ENCODE measurements around the gene COL2A1. TPM values are rescaled to one million over a fixed set of nuclear protein-coding genes. Genes with fewer than 3 reads are reported as not detected.

COL2A1 gene
- total RNA-seq, 2 donors from 2014 or later: 12.4 to 21.0 TPM

- no peak for DNase-seq
- Mint-ChIP-seq H3K9me3 (no peaks in the 10 kb centered on the region), H3K4me1 (no peaks in the 10 kb centered on the region), H3K36me3 (ENCODE audit: low read depth) (no peaks in the 10 kb centered on the region), H3K27me3 (ENCODE audit: insufficient read depth) (peaks cover 77% of the 10 kb centered on the region), H3K4me3 (no peak overlapping the region), H3K27ac (no peak overlapping the region)
- Histone ChIP-seq H3K4me1 (ENCODE audit: control insufficient read depth, insufficient read depth, low read length) (no peaks in the 10 kb centered on the region), H3K27me3 (ENCODE audit: control insufficient read depth, insufficient read depth, low read length, poor library complexity, severe bottlenecking) (no peaks in the 10 kb centered on the region), H3K27ac (ENCODE audit: low read depth, low read length) (no peak overlapping the region), H3K9me3 (ENCODE audit: control insufficient read depth, low read length) (no peaks in the 10 kb centered on the region), H3K36me3 (ENCODE audit: control insufficient read depth, insufficient read depth, low read length) (no peaks in the 10 kb centered on the region), H3K4me3 (ENCODE audit: low read length) (no peak overlapping the region), H3K9ac (ENCODE audit: extremely low read depth, low read length, poor library complexity, severe bottlenecking) (no peak overlapping the region)
- WGBS, 2 experiments (ENCODE audit: insufficient coverage in 1 of 2, insufficient read length in 1 of 2): 88 to 92% methylated on average over 6 to 12 of the region's 12 CpGs
- no peak for TF ChIP-seq CTCF (conservative IDR thresholded peaks at IDR 0.05)
Measured at GRCh38 chr12:47977046-47977771, 27.1 kb downstream of the COL2A1 start.

GRCh38 chr12:47975816-47976215 is 28.5 kb downstream of the COL2A1 start:
- Mint-ChIP-seq H3K4me3 (no peak overlapping the region), H3K9me3 (no peaks in the 10 kb centered on the region), H3K27ac (no peak overlapping the region), H3K4me1 (no peaks in the 10 kb centered on the region), H3K27me3 (ENCODE audit: insufficient read depth) (peaks cover 77% of the 10 kb centered on the region), H3K36me3 (ENCODE audit: low read depth) (no peaks in the 10 kb centered on the region)
- no peak for TF ChIP-seq CTCF (conservative IDR thresholded peaks at IDR 0.05)
- Histone ChIP-seq H3K9me3 (ENCODE audit: control insufficient read depth, low read length) (no peaks in the 10 kb centered on the region), H3K4me1 (ENCODE audit: control insufficient read depth, insufficient read depth, low read length) (no peaks in the 10 kb centered on the region), H3K36me3 (ENCODE audit: control insufficient read depth, insufficient read depth, low read length) (no peaks in the 10 kb centered on the region), H3K9ac (ENCODE audit: extremely low read depth, low read length, poor library complexity, severe bottlenecking) (no peak overlapping the region), H3K4me3 (ENCODE audit: low read length) (no peak overlapping the region), H3K27ac (ENCODE audit: low read depth, low read length) (no peak overlapping the region), H3K27me3 (ENCODE audit: control insufficient read depth, insufficient read depth, low read length, poor library complexity, severe bottlenecking) (no peaks in the 10 kb centered on the region)
- 93 to 97% methylated on average over 11 of the region's 11 CpGs for WGBS, 2 experiments (ENCODE audit: insufficient coverage in 1 of 2, insufficient read length in 1 of 2)
- DNase-seq: no peak

GRCh38 chr12:47975036-47975620 is 29.1 kb downstream of the COL2A1 start:
- Mint-ChIP-seq H3K4me1 (no peaks in the 10 kb centered on the region), H3K4me3 (no peak overlapping the region), H3K36me3 (ENCODE audit: low read depth) (no peaks in the 10 kb centered on the region), H3K27ac (no peak overlapping the region), H3K9me3 (no peaks in the 10 kb centered on the region), H3K27me3 (ENCODE audit: insufficient read depth) (peaks cover 76% of the 10 kb centered on the region)
- H3K27ac ChIP-seq (ENCODE audit: low read depth, low read length): no peak overlapping the region
- no peak for TF ChIP-seq CTCF (conservative IDR thresholded peaks at IDR 0.05)
- H3K27me3 ChIP-seq (ENCODE audit: control insufficient read depth, insufficient read depth, low read length, poor library complexity, severe bottlenecking): no peaks in the 10 kb centered on the region
- WGBS, 2 experiments (ENCODE audit: insufficient coverage in 1 of 2, insufficient read length in 1 of 2): 92 to 96% methylated on average over 9 to 16 of the region's 16 CpGs
- H3K9ac ChIP-seq (ENCODE audit: extremely low read depth, low read length, poor library complexity, severe bottlenecking): no peak overlapping the region
- H3K36me3 ChIP-seq (ENCODE audit: control insufficient read depth, insufficient read depth, low read length): no peaks in the 10 kb centered on the region
- no peaks in the 10 kb centered on the region for H3K4me1 ChIP-seq (ENCODE audit: control insufficient read depth, insufficient read depth, low read length)
- H3K4me3 ChIP-seq (ENCODE audit: low read length): no peak overlapping the region
- DNase-seq: no peak
- no peaks in the 10 kb centered on the region for H3K9me3 ChIP-seq (ENCODE audit: control insufficient read depth, low read length)

All from endodermal cell (in vitro differentiated cells).